DOHH2 (cell line): ENCODE results near the gene SIMC1.

Experiments
- H3F3A ChIP-seq: fragments of 200-600 bp; sonication (generic), shearing (Covaris generic); 2 replicates; pipeline ENCODE4 v1.6.0; 2016; ENCODE audit warnings: antibody characterized with exemption, mild to moderate bottlenecking; ENCODE audit not compliant: control insufficient read depth, insufficient read depth
- H3K27ac ChIP-seq: fragments of 200-600 bp; sonication (generic); 2 replicates; pipeline ENCODE4 v1.5.1; 2014; ENCODE audit warnings: low read depth, mild to moderate bottlenecking, low read length, moderate library complexity
- H3K27me3 ChIP-seq: fragments of 200-600 bp; sonication (generic); 2 replicates; pipeline ENCODE4 v1.6.1; 2014; ENCODE audit warnings: mild to moderate bottlenecking, low read length, mixed read lengths; ENCODE audit not compliant: control insufficient read depth
- H3K36me3 ChIP-seq: fragments of 200-600 bp; sonication (generic); 2 replicates; pipeline ENCODE4 v1.6.1; 2014; ENCODE audit warnings: mild to moderate bottlenecking, low read length, moderate library complexity, mixed read lengths; ENCODE audit not compliant: control insufficient read depth
- H3K4me1 ChIP-seq: fragments of 200-600 bp; sonication (generic); 2 replicates; pipeline ENCODE4 v1.6.1; 2014; ENCODE audit warnings: mild to moderate bottlenecking, low read length, mixed read lengths; ENCODE audit not compliant: control insufficient read depth
- H3K4me2 ChIP-seq: fragments of 200-600 bp; sonication (generic); 2 replicates; pipeline ENCODE4 v1.6.0; 2014; ENCODE audit warnings: mild to moderate bottlenecking, low read length, moderate library complexity
- H3K4me3 ChIP-seq: fragments of 200-600 bp; sonication (generic); 2 replicates; pipeline ENCODE4 v1.5.1; 2014; ENCODE audit warnings: mild to moderate bottlenecking, low read length, mixed read lengths
- H3K79me2 ChIP-seq: fragments of 200-600 bp; sonication (generic); 2 replicates; pipeline ENCODE4 v1.6.1; 2014; ENCODE audit warnings: mild to moderate bottlenecking, low read length, mixed read lengths; ENCODE audit not compliant: control insufficient read depth
- H3K9me2 ChIP-seq: fragments of 200-600 bp; sonication (generic); replicated peaks from 2 replicates; pipeline ENCODE4 v1.6.1; 2014; ENCODE audit warnings: mild to moderate bottlenecking, low read length, mixed read lengths; ENCODE audit not compliant: control insufficient read depth
- H3K9me3 ChIP-seq: fragments of 200-600 bp; sonication (generic); 2 replicates; pipeline ENCODE4 v1.6.1; 2014; ENCODE audit warnings: antibody characterized with exemption, low read length, mixed read lengths; ENCODE audit not compliant: control insufficient read depth, insufficient read depth
- H4K20me1 ChIP-seq: fragments of 200-600 bp; sonication (generic); 2 replicates; pipeline ENCODE4 v1.6.0; 2014; ENCODE audit warnings: low read depth, mild to moderate bottlenecking, antibody characterized with exemption, low read length, moderate library complexity; ENCODE audit not compliant: control insufficient read depth, insufficient read depth
- CTCF ChIP-seq: fragments of 200-600 bp; sonication (generic); IDR thresholded peaks from one replicate; pipeline ENCODE4 v1.5.1; 2014; ENCODE audit warnings: antibody characterized with exemption, mild to moderate bottlenecking, low read depth, low read length; ENCODE audit not compliant: poor library complexity, severe bottlenecking
- EZH2phosphoT487 ChIP-seq: fragments of 200-600 bp; sonication (generic); IDR thresholded peaks from 2 replicates; pipeline ENCODE4 v1.6.1; 2017; ENCODE audit warnings: borderline replicate concordance, mild to moderate bottlenecking, antibody characterized with exemption, low read length, moderate library complexity, mixed read lengths

The SIMC1 gene

GRCh38 chr5:176383248-176383905, 145.2 kb downstream of the SIMC1 start:
- peaks cover 92% of the 10 kb centered on the region for H3K36me3 ChIP-seq
- H3K4me1 ChIP-seq = peaks cover 13% of the 10 kb centered on the region
- no peak for TF ChIP-seq EZH2phosphoT487
- no peak for TF ChIP-seq CTCF
- H3F3A ChIP-seq = peaks cover 18% of the 10 kb centered on the region; the same call in 1 of the 2 replicates
- H3K9me2 ChIP-seq = no peaks in the 10 kb centered on the region
- H3K4me3 ChIP-seq = no peak overlapping the region
- H3K4me2 ChIP-seq = no peak overlapping the region
- H4K20me1 ChIP-seq = peaks cover 18% of the 10 kb centered on the region; the same call in 1 of the 2 replicates
- no peak overlapping the region for H3K27ac ChIP-seq
- H3K27me3 ChIP-seq = no peaks in the 10 kb centered on the region
- peaks cover 40% of the 10 kb centered on the region for H3K79me2 ChIP-seq
- no peaks in the 10 kb centered on the region for H3K9me3 ChIP-seq

- Histone ChIP-seq H3F3A (peaks cover 18% of the 10 kb centered on the region; the same call in 1 of the 2 replicates), H3K4me2 (no peak overlapping the region), H4K20me1 (peaks cover 18% of the 10 kb centered on the region; the same call in 1 of the 2 replicates), H3K27ac (no peak overlapping the region), H3K4me1 (peaks cover 13% of the 10 kb centered on the region), H3K9me2 (no peaks in the 10 kb centered on the region), H3K9me3 (no peaks in the 10 kb centered on the region), H3K79me2 (peaks cover 41% of the 10 kb centered on the region), H3K4me3 (no peak overlapping the region), H3K36me3 (peaks cover 91% of the 10 kb centered on the region), H3K27me3 (no peaks in the 10 kb centered on the region)
- no peak for TF ChIP-seq EZH2phosphoT487
- TF ChIP-seq CTCF = no peak
These were observed 145.7 kb downstream of the SIMC1 start for GRCh38 chr5:176383961-176384360.

- peaks cover 13% of the 10 kb centered on the region for H3K4me1 ChIP-seq
- peaks cover 89% of the 10 kb centered on the region for H3K36me3 ChIP-seq
- peaks cover 18% of the 10 kb centered on the region; the same call in 1 of the 2 replicates for H4K20me1 ChIP-seq
- no peak overlapping the region for H3K4me2 ChIP-seq
- H3F3A ChIP-seq = peaks cover 18% of the 10 kb centered on the region; the same call in 1 of the 2 replicates
- no peak for TF ChIP-seq EZH2phosphoT487
- no peak for TF ChIP-seq CTCF
- peaks cover 46% of the 10 kb centered on the region for H3K79me2 ChIP-seq
- H3K27me3 ChIP-seq = no peaks in the 10 kb centered on the region
- no peak overlapping the region for H3K4me3 ChIP-seq
- H3K27ac ChIP-seq = no peak overlapping the region
- H3K9me2 ChIP-seq = no peaks in the 10 kb centered on the region
- no peaks in the 10 kb centered on the region for H3K9me3 ChIP-seq
These were observed 146.2 kb downstream of the SIMC1 start for GRCh38 chr5:176384366-176384930.
